ENCODE data around the gene RPTOR.
"Not testable (repeated sequence)": the region's sequence is repeated elsewhere in the genome, so short reads cannot be mapped to it uniquely, and the experiment has no call there.

Gene RPTOR

DNA sequence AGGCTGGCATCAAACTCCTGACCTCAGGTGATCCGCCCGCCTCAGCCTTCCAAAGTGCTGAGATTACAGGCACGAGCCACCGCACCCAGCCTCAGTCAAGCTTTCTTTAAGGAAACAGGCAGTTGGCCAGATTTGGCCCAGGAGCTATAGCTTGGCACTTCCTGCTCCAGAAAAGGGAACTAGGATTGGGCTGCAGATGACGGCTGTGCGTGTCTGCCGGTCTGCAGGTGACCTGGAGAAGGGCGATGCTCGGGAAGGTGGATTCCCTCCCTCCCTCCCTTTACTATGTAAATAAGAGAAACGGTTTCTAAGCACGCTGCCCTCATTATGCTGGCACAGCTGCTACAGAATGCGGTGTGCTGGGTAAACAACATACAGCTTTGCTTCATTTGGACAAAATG, 215.9 kb downstream of the RPTOR start:
- TF ChIP-seq, protein P1, sequence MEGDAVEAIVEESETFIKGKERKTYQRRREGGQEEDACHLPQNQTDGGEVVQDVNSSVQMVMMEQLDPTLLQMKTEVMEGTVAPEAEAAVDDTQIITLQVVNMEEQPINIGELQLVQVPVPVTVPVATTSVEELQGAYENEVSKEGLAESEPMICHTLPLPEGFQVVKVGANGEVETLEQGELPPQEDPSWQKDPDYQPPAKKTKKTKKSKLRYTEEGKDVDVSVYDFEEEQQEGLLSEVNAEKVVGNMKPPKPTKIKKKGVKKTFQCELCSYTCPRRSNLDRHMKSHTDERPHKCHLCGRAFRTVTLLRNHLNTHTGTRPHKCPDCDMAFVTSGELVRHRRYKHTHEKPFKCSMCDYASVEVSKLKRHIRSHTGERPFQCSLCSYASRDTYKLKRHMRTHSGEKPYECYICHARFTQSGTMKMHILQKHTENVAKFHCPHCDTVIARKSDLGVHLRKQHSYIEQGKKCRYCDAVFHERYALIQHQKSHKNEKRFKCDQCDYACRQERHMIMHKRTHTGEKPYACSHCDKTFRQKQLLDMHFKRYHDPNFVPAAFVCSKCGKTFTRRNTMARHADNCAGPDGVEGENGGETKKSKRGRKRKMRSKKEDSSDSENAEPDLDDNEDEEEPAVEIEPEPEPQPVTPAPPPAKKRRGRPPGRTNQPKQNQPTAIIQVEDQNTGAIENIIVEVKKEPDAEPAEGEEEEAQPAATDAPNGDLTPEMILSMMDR (IDR thresholded peaks at IDR 0.05; ENCODE audit: control insufficient read depth, insufficient read depth, low read depth, low read length, missing control alignments), result no peak
- no peak for DNase-seq (ENCODE audit: low read depth)

DNA sequence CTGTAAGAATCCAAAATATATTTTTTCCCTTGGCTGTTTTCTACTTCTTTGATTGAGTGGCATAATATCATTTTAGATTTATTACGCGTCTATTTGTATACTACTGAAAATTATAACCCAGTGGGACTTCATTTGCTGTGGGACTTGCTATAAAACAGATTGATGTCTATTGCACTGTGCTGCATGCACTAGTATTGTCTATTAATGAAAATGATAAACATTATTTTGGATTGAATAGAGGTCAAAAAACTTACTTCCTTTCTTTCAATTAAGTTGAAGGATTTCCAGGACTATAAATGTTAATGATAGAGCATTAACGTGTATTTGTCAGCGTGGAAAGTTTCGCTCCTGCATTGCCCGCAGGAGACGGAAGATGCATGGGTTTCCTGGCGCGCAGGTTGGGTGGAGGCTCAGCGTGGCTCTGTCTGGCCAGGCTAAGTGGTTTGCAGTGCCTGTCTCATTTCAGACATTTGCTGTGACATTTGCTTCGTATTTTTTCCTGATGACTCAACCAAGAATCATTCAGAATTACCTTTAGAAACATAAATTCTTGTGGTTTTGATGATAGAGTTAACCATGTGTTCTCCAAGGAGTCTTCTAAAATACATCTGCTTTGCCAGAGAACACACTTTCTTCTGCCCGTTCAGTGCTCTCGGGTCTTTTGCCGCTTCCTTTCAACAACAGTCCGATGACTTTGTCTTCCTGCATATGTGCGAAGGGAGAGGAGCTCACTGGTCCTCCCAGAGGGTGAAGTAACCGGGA, 216.7 kb downstream of the RPTOR start:
- TF ChIP-seq, protein P1 (IDR thresholded peaks at IDR 0.05; ENCODE audit: control insufficient read depth, insufficient read depth, low read depth, low read length, missing control alignments), result no peak
- no peak overlapping the region for H3K4me3 ChIP-seq (ENCODE audit: control insufficient read depth, low read depth, low read length)
- no peak for DNase-seq (ENCODE audit: low read depth)

More for the DNA sequence above, 215.9 kb downstream of the RPTOR start:
- no peak overlapping the region for H3K4me3 ChIP-seq (ENCODE audit: control insufficient read depth, low read depth, low read length)

DNA sequence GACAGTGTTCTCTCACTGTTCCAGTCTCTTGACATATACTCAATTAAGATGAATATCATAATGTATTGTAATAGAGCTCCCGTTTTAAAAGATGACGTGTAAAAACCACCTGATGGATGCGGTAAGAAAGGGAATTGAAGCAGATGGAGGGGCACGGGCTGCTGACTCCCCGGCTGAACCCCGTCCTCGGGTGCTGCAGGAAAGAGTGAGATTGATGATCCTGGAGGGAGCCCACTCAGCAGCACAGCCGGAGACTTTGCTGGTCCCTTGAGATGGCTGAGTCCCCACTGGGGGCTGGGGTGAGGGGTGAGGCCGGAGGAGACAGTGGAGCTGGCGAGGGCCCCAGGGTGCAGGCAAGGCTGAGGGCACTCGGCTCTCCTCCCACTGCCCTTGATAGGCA, 217.4 kb downstream of the RPTOR start:
- TF ChIP-seq, protein P1 (IDR thresholded peaks at IDR 0.05; ENCODE audit: control insufficient read depth, insufficient read depth, low read depth, low read length, missing control alignments), result no peak
- no peak overlapping the region for H3K4me3 ChIP-seq (ENCODE audit: control insufficient read depth, low read depth, low read length)
- DNase-seq (ENCODE audit: low read depth), result no peak

DNA sequence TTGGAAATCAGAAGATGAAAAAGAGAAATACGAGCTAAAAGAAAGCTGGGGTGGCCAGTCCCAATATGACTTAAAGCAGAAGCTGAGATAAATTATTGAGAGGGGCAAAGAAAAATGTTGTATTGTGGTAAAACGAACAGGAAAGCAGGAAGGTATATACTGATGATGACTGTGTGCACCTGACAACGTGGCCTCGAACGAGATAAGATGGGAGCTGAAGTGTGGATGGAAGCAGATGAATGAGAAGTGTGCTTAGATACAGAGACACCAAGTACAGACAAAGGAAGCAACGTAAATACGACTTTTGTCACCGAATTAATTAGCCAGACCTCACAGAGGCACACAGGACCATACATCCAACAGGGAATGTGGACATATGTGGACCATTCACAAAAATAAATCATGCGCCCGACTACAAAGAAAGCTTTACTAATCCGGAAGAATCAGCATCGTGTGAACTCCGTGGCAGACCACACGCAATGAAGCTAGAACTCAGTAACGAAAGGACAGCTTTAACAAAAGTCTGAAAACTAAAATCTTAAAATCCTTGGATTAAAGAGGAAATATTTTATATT, 218.7 kb downstream of the RPTOR start:
- H3K4me3 ChIP-seq (ENCODE audit: control insufficient read depth, low read depth, low read length), result no peak overlapping the region
- TF ChIP-seq, protein P1 (IDR thresholded peaks at IDR 0.05; ENCODE audit: control insufficient read depth, insufficient read depth, low read depth, low read length, missing control alignments), result no peak
- DNase-seq (ENCODE audit: low read depth), result no peak

DNA sequence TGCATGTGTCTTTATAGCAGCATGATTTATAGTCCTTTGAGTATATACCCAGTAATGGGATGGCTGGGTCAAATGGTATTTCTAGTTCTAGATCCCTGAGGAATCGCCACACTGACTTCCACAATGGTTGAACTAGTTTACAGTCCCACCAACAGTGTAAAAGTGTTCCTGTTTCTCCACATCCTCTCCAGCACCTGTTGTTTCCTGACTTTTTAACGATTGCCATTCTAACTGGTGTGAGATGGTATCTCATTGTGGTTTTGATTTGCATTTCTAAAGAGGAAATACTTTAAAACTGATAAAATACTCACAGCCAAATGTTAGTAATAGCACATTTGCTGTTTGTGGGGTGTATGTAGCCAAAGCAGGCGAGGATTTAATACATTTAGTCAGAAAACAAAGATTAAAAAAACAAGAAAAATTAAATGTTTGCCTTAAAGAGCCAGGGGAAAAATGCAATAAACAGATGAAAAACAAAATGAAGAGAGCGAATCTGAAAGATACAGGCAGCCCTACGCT, 220.0 kb downstream of the RPTOR start:
- not testable (repeated sequence) for H3K4me3 ChIP-seq (ENCODE audit: control insufficient read depth, low read depth, low read length); DNase-seq (ENCODE audit: low read depth)

DNA sequence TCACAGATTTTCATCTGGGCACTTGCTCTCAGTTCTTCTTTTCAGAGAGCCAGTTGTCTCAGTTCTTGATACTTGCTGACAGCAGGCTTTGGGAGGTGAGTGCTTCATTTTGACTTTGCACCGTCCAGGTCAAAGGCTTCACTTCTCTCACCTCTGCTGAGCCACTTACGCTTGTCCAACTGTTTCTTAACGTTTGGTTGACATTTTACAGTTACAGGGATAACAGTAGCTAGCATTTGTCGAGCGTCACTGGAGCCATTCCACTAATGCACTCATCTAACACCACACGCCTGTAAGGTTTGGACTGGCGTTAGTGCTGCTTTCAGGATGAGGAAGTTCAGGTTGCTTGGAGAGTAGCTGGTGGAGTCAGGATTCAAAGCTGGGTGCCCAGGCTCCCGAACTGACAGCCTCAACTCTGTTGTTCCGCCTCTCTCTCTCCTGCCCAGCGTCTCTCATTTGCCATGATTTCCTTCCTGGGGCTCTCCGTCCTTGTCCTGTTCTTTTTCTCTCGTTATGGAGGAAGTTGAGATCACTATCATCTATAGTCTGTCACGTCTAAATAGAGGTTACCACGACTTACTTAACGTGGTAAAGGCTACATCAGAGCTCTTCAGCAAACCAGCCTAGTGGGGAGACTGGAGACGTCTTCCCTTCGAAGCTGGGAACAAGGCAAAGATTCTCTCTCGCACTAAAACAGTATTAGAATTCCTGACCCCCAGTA, 220.8 kb downstream of the RPTOR start:
- no peak overlapping the region for H3K4me3 ChIP-seq (ENCODE audit: control insufficient read depth, low read depth, low read length)
- TF ChIP-seq, protein P1 (IDR thresholded peaks at IDR 0.05; ENCODE audit: control insufficient read depth, insufficient read depth, low read depth, low read length, missing control alignments), result no peak
- DNase-seq (ENCODE audit: low read depth), result no peak
